H1 (cell line): ENCODE measurements around the gene VPS13D. TPM values are rescaled to one million over a fixed set of nuclear protein-coding genes. Genes with fewer than 3 reads are reported as not detected.

Source experiments
- ASH2L ChIP-seq: fragments of 200-600, 300-600 bp; sonication (generic); IDR thresholded peaks from one replicate; pipeline ENCODE4 v1.7.1; 2017; ENCODE audit warnings: low read length
- FOSL1 ChIP-seq: IDR thresholded peaks from 2 replicates; pipeline ENCODE4 v1.6.1; 2011; ENCODE audit warnings: mild to moderate bottlenecking, low read depth, low read length, moderate library complexity; ENCODE audit not compliant: insufficient read depth
- GTF2F1 ChIP-seq: IDR thresholded peaks from 2 replicates; pipeline ENCODE4 v1.6.1; 2012; ENCODE audit warnings: low read depth, low read length, improper control_type of control experiment, borderline replicate concordance
- RFX5 ChIP-seq: IDR thresholded peaks from 2 replicates; pipeline ENCODE4 v1.6.1; 2011; ENCODE audit warnings: low read depth, low read length, improper control_type of control experiment, borderline replicate concordance
- polyA plus RNA-seq, 7 experiments: library from polyadenylated mRNA; depleted of rRNA in 3 of 7; stranded (reverse) in 5 of 7; unstranded in 2 of 7; fragments of >200 nt in 5 of 7; fragments of 200-250 nt in 2 of 7; gene quantifications; 1 replicate in 5 of 7; 2 replicates in 1 of 7; 4 replicates in 1 of 7; pipeline versions ENCODE4 v1.2.1 to v1.2.3, GENCODE V29; 2011 to 2013; ENCODE audit warnings: missing spikeins in 2 of 7, mixed read lengths in 2 of 7
- total RNA-seq: library from RNA; stranded (reverse); fragmentation: NEBNext Ultra II Directional; extraction: Animal tissue kit (Norgen Biotek cat#: 25700); gene quantifications from 2 replicates; pipeline ENCODE4 v1.2.1, GENCODE V29; 2021

VPS13D gene
- total and polyA plus RNA-seq, 2 of the 8 experiments (the other 6 are each of a cell fraction or from before 2014, with no cell fraction given) = 10.9 to 31.2 TPM

DNA sequence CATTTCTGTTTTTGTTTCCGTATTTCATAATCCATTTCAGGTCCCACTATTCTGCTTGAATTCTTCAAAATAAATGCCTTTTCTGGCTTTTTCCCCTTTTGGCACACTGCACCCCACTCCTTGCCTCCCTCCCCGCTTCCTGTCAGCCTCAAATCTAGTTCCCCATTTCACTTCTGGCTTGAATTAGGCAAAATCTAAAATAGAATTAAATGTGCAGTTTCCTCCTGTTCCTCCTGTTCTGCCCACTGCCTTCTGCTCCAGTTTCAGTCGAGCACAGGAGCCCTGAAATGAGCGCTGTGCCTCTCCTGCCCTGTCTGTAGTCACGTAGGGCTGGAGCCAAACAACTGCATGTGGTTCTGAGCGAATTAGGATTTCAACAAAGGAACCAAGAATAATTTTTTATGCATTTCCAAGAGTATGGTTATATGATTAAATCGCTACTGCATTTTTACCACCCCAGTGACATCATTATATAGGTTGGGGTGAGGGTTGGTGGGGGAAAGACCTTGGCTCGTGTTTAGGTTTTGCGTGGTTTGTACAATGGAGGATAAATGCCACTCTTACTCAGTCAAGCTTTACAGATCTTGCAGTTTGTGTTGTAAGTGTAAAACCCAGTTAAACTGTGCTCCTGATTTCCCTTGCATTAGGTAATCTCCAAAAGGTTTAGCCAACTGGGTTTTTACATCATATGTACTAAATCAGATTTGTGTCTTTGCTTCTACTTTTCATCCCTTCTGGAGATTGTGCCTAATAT is 114.9 kb downstream of the VPS13D start (continued):
- no peak for TF ChIP-seq RFX5
- TF ChIP-seq FOSL1 = no peak
- TF ChIP-seq ASH2L = no peak
- TF ChIP-seq GTF2F1 = no peak
